Liver (tissue), 3 donors: ENCODE measurements around the gene TOM1L2.

Source experiments
- GABPA ChIP-seq, 2 donors: IDR thresholded peaks in 1 of 2; conservative IDR thresholded peaks in 1 of 2; 2 replicates each; pipeline ENCODE4 v1.6.1; 2016; ENCODE audit warnings: antibody characterized with exemption in 2 of 2, mild to moderate bottlenecking in 1 of 2, moderate library complexity in 1 of 2
- SP1 ChIP-seq: IDR thresholded peaks from 2 replicates; pipeline ENCODE4 v1.6.1; 2018; ENCODE audit warnings: antibody characterized with exemption, mild to moderate bottlenecking
- YY1 ChIP-seq: IDR thresholded peaks from 2 replicates; pipeline ENCODE4 v1.6.1; 2016; ENCODE audit warnings: antibody characterized with exemption, mild to moderate bottlenecking
- TF ChIP-seq, protein P1 (sequence below): fragments of 150-350 bp; IDR thresholded peaks from 2 replicates; pipeline ENCODE4 v1.5.1; 2017; ENCODE audit warnings: improper control_type of control experiment, low read depth, low read length; ENCODE audit not compliant: missing input control
- TF ChIP-seq, protein P2 (sequence below): IDR thresholded peaks from 2 replicates; pipeline ENCODE4 v1.6.1; 2016; ENCODE audit warnings: antibody characterized with exemption
- TF ChIP-seq, protein P3 (sequence below): IDR thresholded peaks from 2 replicates; pipeline ENCODE4 v1.6.1; 2016; ENCODE audit warnings: antibody characterized with exemption, mild to moderate bottlenecking
- donor health status: healthy.
- donor health status: healthy.

DNA sequence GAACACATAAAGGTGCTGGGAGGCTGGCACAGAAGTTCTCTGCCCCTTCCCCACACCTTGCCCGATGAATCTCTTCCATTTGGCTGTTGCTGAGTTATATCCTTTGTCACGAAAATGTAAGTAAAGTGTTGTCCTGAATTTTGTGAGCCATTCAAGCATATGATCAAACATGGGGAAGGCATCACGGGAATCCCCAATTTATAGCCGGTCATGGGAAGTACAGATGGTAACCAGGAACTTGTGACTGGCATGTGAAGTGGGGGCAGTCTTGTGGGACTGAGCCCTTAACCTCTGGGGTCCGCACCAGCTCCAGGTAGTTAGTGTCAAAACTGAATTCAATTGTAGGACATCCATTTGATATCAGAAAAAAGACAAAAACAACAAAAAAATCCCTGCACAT lies 13.2 kb downstream of the TOM1L2 start:
- TF ChIP-seq, protein P1, sequence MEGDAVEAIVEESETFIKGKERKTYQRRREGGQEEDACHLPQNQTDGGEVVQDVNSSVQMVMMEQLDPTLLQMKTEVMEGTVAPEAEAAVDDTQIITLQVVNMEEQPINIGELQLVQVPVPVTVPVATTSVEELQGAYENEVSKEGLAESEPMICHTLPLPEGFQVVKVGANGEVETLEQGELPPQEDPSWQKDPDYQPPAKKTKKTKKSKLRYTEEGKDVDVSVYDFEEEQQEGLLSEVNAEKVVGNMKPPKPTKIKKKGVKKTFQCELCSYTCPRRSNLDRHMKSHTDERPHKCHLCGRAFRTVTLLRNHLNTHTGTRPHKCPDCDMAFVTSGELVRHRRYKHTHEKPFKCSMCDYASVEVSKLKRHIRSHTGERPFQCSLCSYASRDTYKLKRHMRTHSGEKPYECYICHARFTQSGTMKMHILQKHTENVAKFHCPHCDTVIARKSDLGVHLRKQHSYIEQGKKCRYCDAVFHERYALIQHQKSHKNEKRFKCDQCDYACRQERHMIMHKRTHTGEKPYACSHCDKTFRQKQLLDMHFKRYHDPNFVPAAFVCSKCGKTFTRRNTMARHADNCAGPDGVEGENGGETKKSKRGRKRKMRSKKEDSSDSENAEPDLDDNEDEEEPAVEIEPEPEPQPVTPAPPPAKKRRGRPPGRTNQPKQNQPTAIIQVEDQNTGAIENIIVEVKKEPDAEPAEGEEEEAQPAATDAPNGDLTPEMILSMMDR = no peak
- TF ChIP-seq, protein P2, sequence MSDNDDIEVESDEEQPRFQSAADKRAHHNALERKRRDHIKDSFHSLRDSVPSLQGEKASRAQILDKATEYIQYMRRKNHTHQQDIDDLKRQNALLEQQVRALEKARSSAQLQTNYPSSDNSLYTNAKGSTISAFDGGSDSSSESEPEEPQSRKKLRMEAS = no peak
- TF ChIP-seq YY1 (no peak), SP1 (no peak), GABPA (IDR thresholded peaks at IDR 0.05 in 1 of 2, conservative IDR thresholded peaks at IDR 0.05 in 1 of 2) (no peak)
- TF ChIP-seq, protein P3, sequence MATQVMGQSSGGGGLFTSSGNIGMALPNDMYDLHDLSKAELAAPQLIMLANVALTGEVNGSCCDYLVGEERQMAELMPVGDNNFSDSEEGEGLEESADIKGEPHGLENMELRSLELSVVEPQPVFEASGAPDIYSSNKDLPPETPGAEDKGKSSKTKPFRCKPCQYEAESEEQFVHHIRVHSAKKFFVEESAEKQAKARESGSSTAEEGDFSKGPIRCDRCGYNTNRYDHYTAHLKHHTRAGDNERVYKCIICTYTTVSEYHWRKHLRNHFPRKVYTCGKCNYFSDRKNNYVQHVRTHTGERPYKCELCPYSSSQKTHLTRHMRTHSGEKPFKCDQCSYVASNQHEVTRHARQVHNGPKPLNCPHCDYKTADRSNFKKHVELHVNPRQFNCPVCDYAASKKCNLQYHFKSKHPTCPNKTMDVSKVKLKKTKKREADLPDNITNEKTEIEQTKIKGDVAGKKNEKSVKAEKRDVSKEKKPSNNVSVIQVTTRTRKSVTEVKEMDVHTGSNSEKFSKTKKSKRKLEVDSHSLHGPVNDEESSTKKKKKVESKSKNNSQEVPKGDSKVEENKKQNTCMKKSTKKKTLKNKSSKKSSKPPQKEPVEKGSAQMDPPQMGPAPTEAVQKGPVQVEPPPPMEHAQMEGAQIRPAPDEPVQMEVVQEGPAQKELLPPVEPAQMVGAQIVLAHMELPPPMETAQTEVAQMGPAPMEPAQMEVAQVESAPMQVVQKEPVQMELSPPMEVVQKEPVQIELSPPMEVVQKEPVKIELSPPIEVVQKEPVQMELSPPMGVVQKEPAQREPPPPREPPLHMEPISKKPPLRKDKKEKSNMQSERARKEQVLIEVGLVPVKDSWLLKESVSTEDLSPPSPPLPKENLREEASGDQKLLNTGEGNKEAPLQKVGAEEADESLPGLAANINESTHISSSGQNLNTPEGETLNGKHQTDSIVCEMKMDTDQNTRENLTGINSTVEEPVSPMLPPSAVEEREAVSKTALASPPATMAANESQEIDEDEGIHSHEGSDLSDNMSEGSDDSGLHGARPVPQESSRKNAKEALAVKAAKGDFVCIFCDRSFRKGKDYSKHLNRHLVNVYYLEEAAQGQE = no peak
